ENCODE results near the gene NCKAP5.

Gene NCKAP5

GRCh38 chr2:133362061-133362476 is 206.2 kb downstream of the NCKAP5 start:
- TF ChIP-seq CTCF (IDR thresholded peaks at IDR 0.05; ENCODE audit: low read depth, low read length) = no peak
- Histone ChIP-seq H3K36me3 (no peaks in the 10 kb centered on the region), H3K27me3 (no peaks in the 10 kb centered on the region), H3K4me3 (ENCODE audit: low read depth, low read length) (no peak overlapping the region), H3K4me1 (no peaks in the 10 kb centered on the region), H3K9me3 (no peaks in the 10 kb centered on the region)
- no peak for DNase-seq

GRCh38 chr2:133360882-133361281 is 207.4 kb downstream of the NCKAP5 start:
- Histone ChIP-seq H3K36me3 (no peaks in the 10 kb centered on the region), H3K4me3 (ENCODE audit: low read depth, low read length) (no peak overlapping the region), H3K4me1 (no peaks in the 10 kb centered on the region), H3K27me3 (no peaks in the 10 kb centered on the region), H3K9me3 (no peaks in the 10 kb centered on the region)
- TF ChIP-seq CTCF (IDR thresholded peaks at IDR 0.05; ENCODE audit: low read depth, low read length) = no peak
- no peak for DNase-seq

GRCh38 chr2:133360190-133360589 is 208.1 kb downstream of the NCKAP5 start:
- H3K4me1 ChIP-seq = no peaks in the 10 kb centered on the region
- no peak for DNase-seq
- TF ChIP-seq CTCF (IDR thresholded peaks at IDR 0.05; ENCODE audit: low read depth, low read length) = no peak
- H3K4me3 ChIP-seq (ENCODE audit: low read depth, low read length) = no peak overlapping the region
- H3K36me3 ChIP-seq = no peaks in the 10 kb centered on the region
- no peaks in the 10 kb centered on the region for H3K27me3 ChIP-seq
- no peaks in the 10 kb centered on the region for H3K9me3 ChIP-seq

- H3K4me3 ChIP-seq (ENCODE audit: low read depth, low read length) = no peak overlapping the region
- no peak for TF ChIP-seq CTCF (IDR thresholded peaks at IDR 0.05; ENCODE audit: low read depth, low read length)
Measured at GRCh38 chr2:133352719-133353118, 215.5 kb downstream of the NCKAP5 start.

GRCh38 chr2:133346654-133347053 is 221.6 kb downstream of the NCKAP5 start:
- Histone ChIP-seq H3K36me3 (no peaks in the 10 kb centered on the region), H3K9me3 (no peaks in the 10 kb centered on the region), H3K4me1 (no peaks in the 10 kb centered on the region), H3K27me3 (no peaks in the 10 kb centered on the region), H3K4me3 (ENCODE audit: low read depth, low read length) (no peak overlapping the region)
- DNase-seq = no peak
- TF ChIP-seq CTCF (IDR thresholded peaks at IDR 0.05; ENCODE audit: low read depth, low read length) = no peak

More at GRCh38 chr2:133352719-133353118, 215.5 kb downstream of the NCKAP5 start:
- Histone ChIP-seq H3K36me3 (no peaks in the 10 kb centered on the region), H3K4me1 (no peaks in the 10 kb centered on the region), H3K27me3 (no peaks in the 10 kb centered on the region), H3K9me3 (no peaks in the 10 kb centered on the region)
- no peak for DNase-seq

DNA sequence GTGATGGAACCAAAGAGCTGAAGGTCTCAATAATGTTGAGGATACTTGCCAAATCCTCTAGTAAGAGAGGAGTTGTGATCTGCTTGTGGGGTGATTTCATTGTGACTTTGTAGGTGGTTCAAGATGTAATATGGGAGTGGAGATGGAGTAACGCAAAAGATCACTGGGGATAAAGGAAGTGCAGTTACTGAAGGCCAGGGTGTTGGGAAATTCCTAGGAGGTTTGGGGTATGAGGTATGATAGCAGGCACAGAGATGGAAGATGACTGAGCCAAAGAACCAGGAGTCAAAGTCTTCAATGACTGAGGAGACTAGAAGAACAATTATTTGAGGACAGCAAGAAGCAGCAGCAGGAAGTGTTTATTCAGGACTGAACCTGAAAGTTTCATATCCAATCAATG is 222.6 kb downstream of the NCKAP5 start:
- Histone ChIP-seq H3K4me3 (ENCODE audit: low read depth, low read length) (no peak overlapping the region), H3K9me3 (no peaks in the 10 kb centered on the region), H3K4me1 (no peaks in the 10 kb centered on the region), H3K36me3 (no peaks in the 10 kb centered on the region), H3K27me3 (no peaks in the 10 kb centered on the region)
- DNase-seq = no peak
- no peak for TF ChIP-seq CTCF (IDR thresholded peaks at IDR 0.05; ENCODE audit: low read depth, low read length)

All from BE2C (cell line).